Smooth muscle cell (in vitro differentiated cells): ENCODE results near the gene C1orf232. TPM values are rescaled to one million over a fixed set of nuclear protein-coding genes. Genes with fewer than 3 reads are reported as not detected.

Experiments
- DNase-seq: peaks from one replicate; lab custom pipeline; 2025; ENCODE audit not compliant: unreplicated experiment; lab: John Stamatoyannopoulos, UW
- H2AFZ ChIP-seq: fragments of 200-600 bp; sonication (generic); 2 replicates; pipeline ENCODE4 v1.6.0; 2016; ENCODE audit warnings: antibody characterized with exemption, low read depth, mild to moderate bottlenecking
- H3F3A ChIP-seq: fragments of 200-600 bp; sonication (generic); 2 replicates; pipeline ENCODE4 v1.6.0; 2017; ENCODE audit warnings: antibody characterized with exemption, low read depth
- H3K27ac ChIP-seq: fragments of 200-600 bp; sonication (generic); 2 replicates; pipeline ENCODE4 v1.5.1; 2016; ENCODE audit warnings: low read depth, mild to moderate bottlenecking
- H3K27me3 ChIP-seq: fragments of 200-600 bp; sonication (generic); 2 replicates; pipeline ENCODE4 v1.6.1; 2016; ENCODE audit warnings: low read depth, mild to moderate bottlenecking
- H3K36me3 ChIP-seq: fragments of 200-600 bp; sonication (generic); 2 replicates; pipeline ENCODE4 v1.5.1; 2016; ENCODE audit warnings: low read depth
- H3K4me1 ChIP-seq: fragments of 200-600 bp; sonication (generic); 2 replicates; pipeline ENCODE4 v1.5.1; 2016; ENCODE audit warnings: low read depth
- H3K4me2 ChIP-seq: fragments of 200-600 bp; sonication (generic); 2 replicates; pipeline ENCODE4 v1.6.0; 2016; ENCODE audit warnings: mild to moderate bottlenecking
- H3K4me3 ChIP-seq: fragments of 200-600 bp; sonication (generic); 2 replicates; pipeline ENCODE4 v1.5.1; 2016; ENCODE audit warnings: mild to moderate bottlenecking
- H3K79me2 ChIP-seq: fragments of 200-600 bp; sonication (generic); 2 replicates; pipeline ENCODE4 v1.6.0; 2016; ENCODE audit warnings: low read depth, mild to moderate bottlenecking
- H3K9ac ChIP-seq: fragments of 200-600 bp; sonication (generic); 2 replicates; pipeline ENCODE4 v1.6.0; 2016; ENCODE audit warnings: low read depth
- H3K9me3 ChIP-seq: fragments of 200-600 bp; sonication (generic); replicated peaks from 2 replicates; pipeline ENCODE4 v1.5.1; 2016; ENCODE audit warnings: low read depth
- H4K20me1 ChIP-seq: fragments of 200-600 bp; sonication (generic); 2 replicates; pipeline ENCODE4 v1.6.0; 2016; ENCODE audit warnings: low read depth
- WGBS: methylation state at CpG from one replicate; pipeline ENCODE4 v1.1.7; 2016; ENCODE audit warnings: low lambda C conversion rate; 5-methylcytosine and 5-hydroxymethylcytosine counted together
- polyA plus RNA-seq: library from polyadenylated mRNA; unstranded; fragments of >200 nt; fragmentation: Nextera tagmentation; extraction: Ambion mirVana; gene quantifications from 2 replicates; pipeline ENCODE4 v1.2.1, GENCODE V29; 2016
- total RNA-seq: library from RNA; depleted of rRNA; stranded (reverse); fragments of >200 nt; gene quantifications from 2 replicates; pipeline ENCODE4 v1.2.3, GENCODE V29; 2014
- TF ChIP-seq, protein P1 (sequence below): fragments of 200-600 bp; sonication (generic); IDR thresholded peaks from 2 replicates; pipeline ENCODE4 v1.5.1; 2017; ENCODE audit warnings: borderline replicate concordance, mild to moderate bottlenecking, antibody characterized with exemption; ENCODE audit not compliant: insufficient read depth, poor library complexity, severe bottlenecking

C1orf232 gene
- total and polyA plus RNA-seq, 2 experiments from 2014 or later, result not detected

DNA sequence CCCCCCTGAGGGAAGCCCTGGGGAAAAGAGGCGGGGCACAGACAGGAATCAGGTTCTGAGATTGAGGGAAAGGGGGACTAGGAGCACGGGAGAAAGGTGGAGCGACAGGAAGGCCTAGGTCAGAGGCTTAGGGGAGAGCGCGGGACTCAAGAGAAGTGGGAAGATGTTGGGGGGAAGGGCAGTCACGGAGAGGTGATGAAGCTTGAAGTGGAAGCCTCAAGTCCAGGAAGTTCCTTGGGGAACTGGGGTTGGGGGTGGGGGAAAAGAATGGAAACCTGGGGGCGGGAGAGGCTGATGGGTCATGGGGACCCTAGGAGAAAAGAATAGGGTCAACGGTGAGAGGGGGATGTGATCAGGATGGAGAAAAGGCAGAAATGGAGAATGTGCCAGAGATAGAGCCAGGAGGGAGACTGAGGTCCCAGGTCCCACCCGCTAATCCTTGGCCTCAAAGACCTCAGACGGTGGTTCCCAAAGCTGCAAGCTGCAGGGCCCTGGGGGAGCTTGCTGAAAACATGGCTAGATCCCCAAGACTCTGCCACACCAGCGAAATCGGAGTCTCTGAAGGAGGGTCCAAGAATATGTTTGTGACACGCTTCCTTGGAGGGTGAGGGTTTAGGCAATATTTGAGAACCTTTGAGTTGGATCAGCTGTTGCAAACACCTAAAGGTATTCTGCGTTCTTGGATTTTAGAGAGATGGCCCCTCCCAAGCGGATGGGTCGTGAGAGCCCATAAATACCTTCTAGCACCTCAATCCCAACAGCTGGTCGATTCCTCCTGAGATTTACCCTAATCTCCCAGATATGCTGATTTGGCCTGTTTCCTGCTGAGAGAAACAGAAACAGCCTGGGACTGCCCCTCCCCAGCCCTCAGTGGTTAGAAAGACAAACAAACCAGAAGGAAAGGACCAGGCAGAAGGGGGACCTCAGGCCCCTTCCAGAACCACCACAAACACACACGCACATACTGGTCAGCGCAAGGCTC is 3.6 kb downstream of the C1orf232 start:
- H3K36me3 ChIP-seq, result no peaks in the 10 kb centered on the region
- no peaks in the 10 kb centered on the region for H3K27me3 ChIP-seq
- WGBS, result 51% methylated on average over 17 of the region's 19 CpGs
- H3K9ac ChIP-seq, result no peak overlapping the region
- peak overlapping the region; percentile 88 for H3K4me2 ChIP-seq
- H4K20me1 ChIP-seq, result no peaks in the 10 kb centered on the region
- H3K27ac ChIP-seq, result no peak overlapping the region
- TF ChIP-seq, protein P1, sequence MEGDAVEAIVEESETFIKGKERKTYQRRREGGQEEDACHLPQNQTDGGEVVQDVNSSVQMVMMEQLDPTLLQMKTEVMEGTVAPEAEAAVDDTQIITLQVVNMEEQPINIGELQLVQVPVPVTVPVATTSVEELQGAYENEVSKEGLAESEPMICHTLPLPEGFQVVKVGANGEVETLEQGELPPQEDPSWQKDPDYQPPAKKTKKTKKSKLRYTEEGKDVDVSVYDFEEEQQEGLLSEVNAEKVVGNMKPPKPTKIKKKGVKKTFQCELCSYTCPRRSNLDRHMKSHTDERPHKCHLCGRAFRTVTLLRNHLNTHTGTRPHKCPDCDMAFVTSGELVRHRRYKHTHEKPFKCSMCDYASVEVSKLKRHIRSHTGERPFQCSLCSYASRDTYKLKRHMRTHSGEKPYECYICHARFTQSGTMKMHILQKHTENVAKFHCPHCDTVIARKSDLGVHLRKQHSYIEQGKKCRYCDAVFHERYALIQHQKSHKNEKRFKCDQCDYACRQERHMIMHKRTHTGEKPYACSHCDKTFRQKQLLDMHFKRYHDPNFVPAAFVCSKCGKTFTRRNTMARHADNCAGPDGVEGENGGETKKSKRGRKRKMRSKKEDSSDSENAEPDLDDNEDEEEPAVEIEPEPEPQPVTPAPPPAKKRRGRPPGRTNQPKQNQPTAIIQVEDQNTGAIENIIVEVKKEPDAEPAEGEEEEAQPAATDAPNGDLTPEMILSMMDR, result no peak
- no peak overlapping the region for H2AFZ ChIP-seq
- no peaks in the 10 kb centered on the region for H3K9me3 ChIP-seq
- peaks cover 8% of the 10 kb centered on the region for H3F3A ChIP-seq
- no peak for DNase-seq
- H3K79me2 ChIP-seq, result no peaks in the 10 kb centered on the region
- H3K4me3 ChIP-seq, result no peak overlapping the region
- H3K4me1 ChIP-seq, result peaks cover 26% of the 10 kb centered on the region

DNA sequence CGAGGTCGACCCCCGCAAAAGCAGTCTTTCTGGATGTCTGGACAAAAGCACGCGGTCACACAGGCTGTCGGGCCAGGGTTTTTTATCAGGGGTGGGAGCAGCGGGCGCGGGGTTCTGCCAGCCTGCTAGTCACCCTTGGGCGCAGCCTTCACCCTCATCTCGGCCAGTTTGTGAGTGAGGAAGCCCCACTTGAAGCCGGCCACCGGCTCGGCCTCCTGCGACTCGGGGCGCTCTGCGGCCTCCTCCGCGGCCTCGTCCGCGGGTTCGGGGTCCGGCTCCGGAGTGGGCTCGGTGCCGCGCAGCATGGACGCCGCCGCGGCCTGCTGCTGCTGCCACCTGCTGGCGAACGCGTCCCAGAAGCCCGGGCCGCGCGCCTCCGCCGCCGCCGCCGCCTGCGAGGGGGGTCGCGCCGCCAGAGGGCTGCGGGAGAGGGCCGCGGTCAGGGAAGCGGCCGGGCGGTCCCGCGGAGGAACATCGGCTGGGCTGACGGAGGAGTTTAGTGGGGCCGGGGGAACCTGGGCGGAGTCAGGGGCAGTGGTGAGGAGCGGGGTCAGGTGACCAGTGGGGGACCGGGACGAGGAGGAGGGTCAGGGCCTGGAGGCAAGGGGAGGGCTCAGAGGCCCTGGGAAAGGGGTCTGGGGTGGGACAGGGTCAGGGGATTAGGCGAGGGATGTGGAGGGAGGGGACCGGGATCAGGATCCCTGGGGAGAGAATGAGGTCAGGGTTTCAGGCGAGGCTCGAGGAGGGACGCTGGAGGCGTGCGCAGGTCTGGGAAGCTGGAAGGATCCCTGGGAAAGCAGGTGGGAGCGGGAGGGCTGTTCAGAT is 4.5 kb downstream of the C1orf232 start:
- H3K9me3 ChIP-seq, result no peaks in the 10 kb centered on the region
- TF ChIP-seq, protein P1, result peak; percentile 71

DNA sequence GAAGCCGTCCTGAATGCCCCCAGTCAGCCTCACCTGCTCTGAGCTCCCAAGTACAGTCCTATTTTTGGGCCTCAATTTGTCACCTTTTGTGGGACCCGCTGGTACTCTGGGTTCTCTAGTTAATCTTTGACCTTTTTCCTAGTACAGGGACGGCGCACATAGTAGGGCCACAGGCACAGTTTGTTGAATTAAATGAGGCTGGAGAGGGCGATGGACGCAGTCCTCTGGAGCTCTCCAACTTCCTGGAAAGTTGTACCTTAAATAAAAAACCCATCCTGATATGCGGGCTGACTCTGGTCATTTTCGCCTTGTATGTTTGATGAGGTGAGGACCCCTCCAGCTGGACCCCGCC is 5.1 kb downstream of the C1orf232 start:
- no peaks in the 10 kb centered on the region for H3K79me2 ChIP-seq
- no peak for DNase-seq
- 86% methylated on average over 9 of the region's 9 CpGs for WGBS
- no peaks in the 10 kb centered on the region for H3K27me3 ChIP-seq
- peak overlapping the region; percentile 88 for H3K4me2 ChIP-seq
- H3K4me1 ChIP-seq, result peaks cover 20% of the 10 kb centered on the region
- H4K20me1 ChIP-seq, result no peaks in the 10 kb centered on the region
- H3K9ac ChIP-seq, result no peak overlapping the region
- peaks cover 8% of the 10 kb centered on the region for H3F3A ChIP-seq
- peak overlapping the region; percentile 55 for H3K4me3 ChIP-seq
- H3K9me3 ChIP-seq, result no peaks in the 10 kb centered on the region
- H3K36me3 ChIP-seq, result no peaks in the 10 kb centered on the region
- H3K27ac ChIP-seq, result no peak overlapping the region
- TF ChIP-seq, protein P1, result no peak
- H2AFZ ChIP-seq, result peak overlapping the region; percentile 69

More for the DNA sequence above, 4.5 kb downstream of the C1orf232 start:
- no peak overlapping the region for H3K27ac ChIP-seq
- no peaks in the 10 kb centered on the region for H4K20me1 ChIP-seq
- peak overlapping the region; percentile 88 for H3K4me2 ChIP-seq
- H3K36me3 ChIP-seq, result no peaks in the 10 kb centered on the region
- H3K79me2 ChIP-seq, result no peaks in the 10 kb centered on the region
- peaks cover 23% of the 10 kb centered on the region for H3K4me1 ChIP-seq
- peak overlapping the region; percentile 69 for H2AFZ ChIP-seq
- peak overlapping the region; percentile 55 for H3K4me3 ChIP-seq
- no peaks in the 10 kb centered on the region for H3K27me3 ChIP-seq
- H3K9ac ChIP-seq, result no peak overlapping the region
- H3F3A ChIP-seq, result peaks cover 8% of the 10 kb centered on the region
- peak; percentile 9 for DNase-seq
- 13% methylated on average over 62 of the region's 72 CpGs for WGBS
